HCT116 (cell line): ENCODE measurements around the gene OTUD5.

Source experiments
- ATF3 ChIP-seq: IDR thresholded peaks from 2 replicates; pipeline ENCODE4 v1.6.1; 2012
- CBX3 ChIP-seq: IDR thresholded peaks from 2 replicates; pipeline ENCODE4 v1.6.1; 2012; ENCODE audit warnings: low read depth
- CTCF ChIP-seq, 3 experiments: fragments of 200-600 bp in 1 of 3; sonication (generic) in 1 of 3; IDR thresholded peaks in 2 of 3; conservative IDR thresholded peaks in 1 of 3; 2 replicates each; pipeline ENCODE4 v1.5.1; 2012 to 2017; ENCODE audit warnings: low read depth in 2 of 3, low read length in 2 of 3, antibody characterized with exemption in 1 of 3, borderline replicate concordance in 1 of 3, control low read depth in 1 of 3, mild to moderate bottlenecking in 1 of 3, mixed read lengths in 1 of 3, mixed run types in 1 of 3, moderate library complexity in 1 of 3; ENCODE audit not compliant: insufficient read depth in 1 of 3
- EZH2 ChIP-seq: fragments of 200-600 bp; sonication (generic); IDR thresholded peaks from 2 replicates; pipeline ENCODE4 v1.6.1; 2017; ENCODE audit warnings: antibody characterized with exemption, mixed run types
- FOSL1 ChIP-seq: IDR thresholded peaks from 2 replicates; pipeline ENCODE4 v1.6.1; 2012; ENCODE audit warnings: low read depth
- MAX ChIP-seq: IDR thresholded peaks from 2 replicates; pipeline ENCODE4 v1.6.1; 2012
- POLR2A ChIP-seq: IDR thresholded peaks from 2 replicates; pipeline ENCODE4 v1.7.0; 2011; ENCODE audit warnings: borderline replicate concordance; ENCODE audit not compliant: insufficient read depth, insufficient read length; ENCODE audit errors: extremely low read depth
- RAD21 ChIP-seq: IDR thresholded peaks from 2 replicates; pipeline ENCODE4 v1.6.1; 2012; ENCODE audit warnings: low read depth, mild to moderate bottlenecking
- REST ChIP-seq: IDR thresholded peaks from 2 replicates; pipeline ENCODE4 v1.6.1; 2012; ENCODE audit warnings: low read depth
- TCF7L2 ChIP-seq: IDR thresholded peaks from 2 replicates; pipeline ENCODE4 v1.7.0; 2011; ENCODE audit warnings: borderline replicate concordance, inconsistent platforms; ENCODE audit not compliant: insufficient read depth, insufficient read length; ENCODE audit errors: extremely low read depth
- YY1 ChIP-seq: IDR thresholded peaks from 2 replicates; pipeline ENCODE4 v1.6.1; 2011; ENCODE audit warnings: low read length, low read depth, moderate library complexity, mild to moderate bottlenecking; ENCODE audit not compliant: insufficient replicate concordance; ENCODE audit errors: extremely low read depth
- ZNF274 ChIP-seq: fragments of 200-500 bp; sonication (Bioruptor generic); IDR thresholded peaks from 2 replicates; pipeline ENCODE4 v1.6.1; 2014; ENCODE audit warnings: mild to moderate bottlenecking, low read depth, low read length, inconsistent platforms

GRCh38 chrX:48940404-48940955 is 16.9 kb downstream of the OTUD5 start:
- no peak for TF ChIP-seq TCF7L2
- TF ChIP-seq ZNF274, result no peak
- TF ChIP-seq EZH2, result no peak
- TF ChIP-seq CTCF (IDR thresholded peaks at IDR 0.05 in 2 of 3, conservative IDR thresholded peaks at IDR 0.05 in 1 of 3; ENCODE audit: borderline replicate concordance in 1 of 3, insufficient read depth in 1 of 3, low read depth in 2 of 3, low read length in 2 of 3), result no peak
- no peak for TF ChIP-seq POLR2A
- no peak for TF ChIP-seq REST
- TF ChIP-seq YY1, result no peak
- no peak for TF ChIP-seq ATF3
- TF ChIP-seq RAD21, result no peak
- TF ChIP-seq CBX3, result no peak
- TF ChIP-seq MAX, result no peak
- no peak for TF ChIP-seq FOSL1
